GM10847 (cell line): ENCODE data around the gene ZMIZ1.

Source experiments
- POLR2A ChIP-seq: IDR thresholded peaks from 2 replicates; pipeline ENCODE4 v1.6.1; 2011; ENCODE audit not compliant: insufficient read length; ENCODE audit errors: extremely low read depth

Gene ZMIZ1

GRCh38 chr10:79242620-79243152, 173.9 kb downstream of the ZMIZ1 start:
- TF ChIP-seq POLR2A, result peak; percentile 57

- peak; percentile 47 for TF ChIP-seq POLR2A
Observed at GRCh38 chr10:79243181-79244067, 174.7 kb downstream of the ZMIZ1 start.

GRCh38 chr10:79244068-79244442, 175.3 kb downstream of the ZMIZ1 start:
- TF ChIP-seq POLR2A, result no peak

GRCh38 chr10:79244841-79245504, 176.2 kb downstream of the ZMIZ1 start:
- no peak for TF ChIP-seq POLR2A

- TF ChIP-seq POLR2A, result no peak
Observed at GRCh38 chr10:79245539-79246208, 176.9 kb downstream of the ZMIZ1 start.

- TF ChIP-seq POLR2A, result no peak
Observed at GRCh38 chr10:79246209-79246581, 177.4 kb downstream of the ZMIZ1 start.

GRCh38 chr10:79246606-79247275, 178.0 kb downstream of the ZMIZ1 start:
- TF ChIP-seq POLR2A, result no peak

- TF ChIP-seq POLR2A, result no peak
Observed at GRCh38 chr10:79247373-79248137, 178.8 kb downstream of the ZMIZ1 start.

- peak; percentile 23 for TF ChIP-seq POLR2A
Observed at GRCh38 chr10:79248341-79249185, 179.8 kb downstream of the ZMIZ1 start.

- no peak for TF ChIP-seq POLR2A
Observed at GRCh38 chr10:79249186-79250121, 180.7 kb downstream of the ZMIZ1 start.

- no peak for TF ChIP-seq POLR2A
Observed at GRCh38 chr10:79250259-79250658, 181.5 kb downstream of the ZMIZ1 start.

GRCh38 chr10:79252450-79252849, 183.7 kb downstream of the ZMIZ1 start:
- no peak for TF ChIP-seq POLR2A
